Loucy (cell line): ENCODE data around the gene NPTX1.

Source experiments
- H2AFZ ChIP-seq: fragments of 200-600 bp; sonication (generic); 2 replicates; pipeline ENCODE4 v1.6.0; 2016; ENCODE audit warnings: antibody characterized with exemption, mild to moderate bottlenecking, low read length, moderate library complexity
- H3F3A ChIP-seq: fragments of 200-600 bp; 2 replicates; pipeline ENCODE4 v1.6.0; 2016; ENCODE audit warnings: antibody characterized with exemption, low read depth, mild to moderate bottlenecking
- H3K27me3 ChIP-seq: fragments of 200-600 bp; sonication (generic); 2 replicates; pipeline ENCODE4 v1.6.1; 2014; ENCODE audit warnings: low read length, mild to moderate bottlenecking; ENCODE audit not compliant: insufficient read depth, poor library complexity, severe bottlenecking
- H3K36me3 ChIP-seq: fragments of 200-600 bp; sonication (generic); 2 replicates; pipeline ENCODE4 v1.6.1; 2016; ENCODE audit warnings: low read length; ENCODE audit not compliant: insufficient read depth
- H3K4me1 ChIP-seq: fragments of 200-600 bp; sonication (generic); 2 replicates; pipeline ENCODE4 v1.5.1; 2014; ENCODE audit warnings: low read length, mild to moderate bottlenecking; ENCODE audit not compliant: insufficient read depth, poor library complexity, severe bottlenecking
- H3K4me2 ChIP-seq: fragments of 200-600 bp; sonication (generic); 2 replicates; pipeline ENCODE4 v1.6.0; 2014; ENCODE audit warnings: antibody characterized with exemption, low read length, low read depth, mild to moderate bottlenecking; ENCODE audit not compliant: poor library complexity, severe bottlenecking
- H3K4me3 ChIP-seq: fragments of 200-600 bp; sonication (generic); 2 replicates; pipeline ENCODE4 v1.5.1; 2014; ENCODE audit warnings: low read length, mild to moderate bottlenecking, mixed read lengths; ENCODE audit not compliant: poor library complexity, severe bottlenecking
- H3K79me2 ChIP-seq: fragments of 200-600 bp; sonication (generic); 2 replicates; pipeline ENCODE4 v1.6.1; 2014; ENCODE audit warnings: low read length; ENCODE audit not compliant: insufficient read depth
- H3K9ac ChIP-seq: fragments of 200-600 bp; sonication (generic); 2 replicates; pipeline ENCODE4 v1.6.0; 2014; ENCODE audit warnings: mild to moderate bottlenecking, low read depth, low read length, moderate library complexity; ENCODE audit not compliant: poor library complexity, severe bottlenecking
- H3K9me2 ChIP-seq: fragments of 200-600 bp; sonication (generic); replicated peaks from 2 replicates; pipeline ENCODE4 v1.6.1; 2016; ENCODE audit warnings: low read depth, low read length, mixed read lengths
- H3K9me3 ChIP-seq: fragments of 200-600 bp; sonication (generic); 2 replicates; pipeline ENCODE4 v1.6.1; 2014; ENCODE audit warnings: mild to moderate bottlenecking, antibody characterized with exemption, low read length, low read depth; ENCODE audit not compliant: insufficient read depth
- H4K20me1 ChIP-seq: fragments of 200-600 bp; sonication (generic); 2 replicates; pipeline ENCODE4 v1.6.0; 2014; ENCODE audit warnings: antibody characterized with exemption, low read length, mild to moderate bottlenecking; ENCODE audit not compliant: insufficient read depth, poor library complexity, severe bottlenecking
- CTCF ChIP-seq: fragments of 200-600 bp; sonication (generic); conservative IDR thresholded peaks from 2 replicates; pipeline ENCODE4 v1.5.1; 2014; ENCODE audit warnings: mild to moderate bottlenecking, antibody characterized with exemption, low read length
- EZH2phosphoT487 ChIP-seq: fragments of 200-600 bp; IDR thresholded peaks from 2 replicates; pipeline ENCODE4 v1.6.1; 2018; ENCODE audit warnings: antibody characterized with exemption, mild to moderate bottlenecking, moderate library complexity, borderline replicate concordance

NPTX1 gene

DNA sequence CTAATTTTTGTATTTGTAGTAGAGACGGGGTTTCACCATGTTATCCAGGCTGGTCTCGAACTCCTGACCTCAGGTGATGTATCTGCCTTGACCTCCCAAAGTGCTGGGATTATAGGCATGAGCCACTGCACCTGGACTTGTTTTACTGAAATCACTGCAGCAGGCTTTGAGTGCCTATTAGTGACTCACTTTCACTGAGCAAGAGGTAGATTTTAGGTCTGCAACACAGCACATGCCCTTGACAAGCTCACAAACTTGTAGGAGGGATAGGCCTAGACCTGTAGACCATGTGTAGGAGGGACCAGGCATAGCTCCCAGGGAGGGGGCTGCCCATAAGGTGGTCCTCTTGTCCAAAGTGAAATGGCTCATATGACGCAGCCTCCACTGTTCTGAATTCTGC is 41.2 kb upstream of the NPTX1 start:
- Histone ChIP-seq H3K79me2 (no peaks in the 10 kb centered on the region), H3K27me3 (no peaks in the 10 kb centered on the region), H3K9me3 (no peaks in the 10 kb centered on the region), H3K4me3 (no peak overlapping the region), H3K4me2 (no peak overlapping the region), H4K20me1 (no peaks in the 10 kb centered on the region), H2AFZ (no peak overlapping the region), H3K9ac (no peak overlapping the region), H3K4me1 (no peaks in the 10 kb centered on the region), H3K36me3 (no peaks in the 10 kb centered on the region), H3F3A (no peaks in the 10 kb centered on the region), H3K9me2 (no peaks in the 10 kb centered on the region)
- no peak for TF ChIP-seq CTCF
- no peak for TF ChIP-seq EZH2phosphoT487

DNA sequence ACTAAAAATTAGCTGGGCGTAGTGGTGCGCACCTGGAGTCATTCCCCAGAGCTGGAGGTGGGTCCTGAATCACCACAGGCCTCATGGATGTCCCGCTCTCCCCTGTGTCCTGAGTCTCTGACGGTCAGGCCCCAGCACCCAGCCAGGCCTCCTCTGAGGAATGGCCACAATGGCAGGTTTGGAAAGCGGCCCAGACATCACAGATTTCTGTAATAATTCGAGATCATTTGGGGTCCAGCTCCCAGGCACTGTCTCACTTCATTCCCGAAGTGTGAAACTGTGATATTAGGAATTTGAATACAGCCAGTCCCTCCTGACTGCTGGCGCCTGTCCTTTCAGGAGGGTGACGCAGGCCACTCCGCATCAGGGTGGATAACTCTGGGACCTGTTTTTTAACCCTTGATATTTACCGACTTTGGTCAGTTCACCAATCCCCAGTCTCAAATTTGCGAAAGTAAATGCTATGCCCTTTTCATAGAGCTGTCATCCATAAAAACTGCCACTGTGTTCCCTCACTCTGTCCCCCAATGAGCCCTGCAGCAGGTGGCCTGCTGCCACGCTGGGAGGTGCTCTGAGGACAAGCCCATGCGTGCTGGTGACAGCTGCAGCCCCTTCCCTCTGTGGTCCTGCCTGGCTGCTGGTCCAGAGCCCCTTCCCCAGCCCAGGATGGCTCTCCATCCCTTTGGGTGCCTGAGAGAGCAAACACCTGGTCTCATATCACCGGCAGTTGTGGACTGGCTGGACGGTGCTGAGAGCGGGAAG is 39.9 kb upstream of the NPTX1 start:
- Histone ChIP-seq H3K79me2 (no peaks in the 10 kb centered on the region), H3K4me3 (no peak overlapping the region), H3K4me1 (no peaks in the 10 kb centered on the region), H3K9ac (no peak overlapping the region), H2AFZ (no peak overlapping the region), H3K9me3 (no peaks in the 10 kb centered on the region), H3K4me2 (no peak overlapping the region), H3K27me3 (no peaks in the 10 kb centered on the region), H4K20me1 (no peaks in the 10 kb centered on the region), H3F3A (no peaks in the 10 kb centered on the region), H3K9me2 (no peaks in the 10 kb centered on the region), H3K36me3 (no peaks in the 10 kb centered on the region)
- TF ChIP-seq EZH2phosphoT487, result no peak

- Histone ChIP-seq H3K4me1 (no peaks in the 10 kb centered on the region), H3K9me3 (no peaks in the 10 kb centered on the region), H3K4me2 (no peak overlapping the region), H4K20me1 (no peaks in the 10 kb centered on the region), H2AFZ (no peak overlapping the region), H3K4me3 (no peak overlapping the region), H3K9me2 (no peaks in the 10 kb centered on the region), H3K9ac (no peak overlapping the region), H3F3A (no peaks in the 10 kb centered on the region), H3K36me3 (no peaks in the 10 kb centered on the region), H3K79me2 (no peaks in the 10 kb centered on the region), H3K27me3 (no peaks in the 10 kb centered on the region)
- TF ChIP-seq CTCF (no peak), EZH2phosphoT487 (no peak)
These were observed 37.5 kb upstream of the NPTX1 start for GRCh38 chr17:80513892-80514291.

DNA sequence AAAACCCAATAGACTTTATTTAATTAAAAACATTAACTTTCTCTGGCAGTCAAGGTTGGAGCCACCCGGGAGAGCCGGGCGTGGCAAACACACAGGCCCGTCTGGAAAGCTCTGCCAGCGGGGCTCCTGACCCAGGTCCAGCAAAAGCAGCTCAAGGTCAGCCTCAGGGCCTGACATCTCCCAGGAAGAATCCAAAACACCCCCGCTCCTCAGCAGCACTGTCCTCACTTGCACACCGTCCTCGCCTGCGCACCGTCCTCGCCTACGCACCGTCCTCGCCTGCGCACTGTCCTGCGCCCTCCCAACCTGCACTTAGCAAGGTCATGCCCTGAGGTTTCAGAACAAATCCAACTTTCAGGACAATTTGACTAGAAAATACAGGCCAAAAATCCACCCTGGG is 36.8 kb upstream of the NPTX1 start:
- Histone ChIP-seq H2AFZ (no peak overlapping the region), H3F3A (no peaks in the 10 kb centered on the region), H3K36me3 (no peaks in the 10 kb centered on the region), H3K9me3 (no peaks in the 10 kb centered on the region), H3K4me2 (no peak overlapping the region), H3K27me3 (no peaks in the 10 kb centered on the region), H3K79me2 (no peaks in the 10 kb centered on the region), H3K9me2 (no peaks in the 10 kb centered on the region), H3K4me1 (no peaks in the 10 kb centered on the region), H3K9ac (no peak overlapping the region), H4K20me1 (no peaks in the 10 kb centered on the region), H3K4me3 (no peak overlapping the region)
- no peak for TF ChIP-seq EZH2phosphoT487
- no peak for TF ChIP-seq CTCF
